Measurements from ENCODE around the gene RTL3.

Gene RTL3

DNA sequence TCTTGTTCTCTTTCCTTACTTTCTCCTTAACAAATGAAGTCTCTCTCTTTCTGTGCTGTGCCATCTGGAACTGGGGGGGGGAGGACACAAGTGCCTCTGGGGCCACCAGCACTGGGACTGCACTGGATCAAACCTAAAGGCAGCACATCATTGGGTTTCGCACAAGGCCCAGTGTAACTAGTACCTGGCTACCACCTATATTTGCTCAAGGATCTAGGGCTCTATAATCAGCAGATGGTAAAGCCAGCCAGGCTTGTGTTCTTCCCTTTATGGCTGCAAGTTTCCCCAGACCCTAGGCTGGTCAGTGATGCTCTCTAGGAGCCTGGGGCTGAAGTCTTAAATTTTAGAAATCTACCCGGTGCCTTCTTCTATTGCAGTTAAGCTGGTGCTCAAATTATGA lies 40.1 kb downstream of the RTL3 start:
- DNase-seq (no peak), ATAC-seq (no peak)

- ATAC-seq (no peak), DNase-seq (no peak)
Measured at GRCh38 chrX:78614264-78614663, 44.9 kb downstream of the RTL3 start.

Data from stimulated activated naive CD8-positive, alpha-beta T cell treated with anti-CD3 and anti-CD28 coated beads, Interleukin-15, Interleukin-2, amounts not matched to agents 100 U/mL and 50 U/mL, for 24 hours (primary cell).